Measurements from ENCODE around the gene NPAS3.

DNA sequence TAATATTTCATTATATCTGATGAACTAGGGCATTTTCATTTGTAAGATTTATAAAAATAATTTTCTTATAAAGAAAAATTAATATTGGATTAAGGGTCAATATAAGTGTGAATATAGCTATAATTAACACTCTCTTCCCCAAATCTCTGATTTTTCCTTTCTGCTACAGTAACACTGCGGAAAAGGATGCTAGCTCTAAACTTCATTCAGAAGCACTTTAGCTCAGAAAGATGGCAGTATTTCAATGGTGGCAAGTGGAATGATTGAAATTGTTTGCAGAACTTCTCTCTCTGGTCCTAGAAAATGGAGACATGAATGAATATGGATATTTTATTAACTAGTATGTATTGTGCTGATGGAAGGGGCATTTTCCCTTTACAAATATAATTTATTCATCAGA is 8.4 kb downstream of the NPAS3 start:
- no peak for TF ChIP-seq POLR2A (IDR thresholded peaks at IDR 0.05)
- no peak for TF ChIP-seq EP300 (IDR thresholded peaks at IDR 0.05)
- TF ChIP-seq, protein P1, sequence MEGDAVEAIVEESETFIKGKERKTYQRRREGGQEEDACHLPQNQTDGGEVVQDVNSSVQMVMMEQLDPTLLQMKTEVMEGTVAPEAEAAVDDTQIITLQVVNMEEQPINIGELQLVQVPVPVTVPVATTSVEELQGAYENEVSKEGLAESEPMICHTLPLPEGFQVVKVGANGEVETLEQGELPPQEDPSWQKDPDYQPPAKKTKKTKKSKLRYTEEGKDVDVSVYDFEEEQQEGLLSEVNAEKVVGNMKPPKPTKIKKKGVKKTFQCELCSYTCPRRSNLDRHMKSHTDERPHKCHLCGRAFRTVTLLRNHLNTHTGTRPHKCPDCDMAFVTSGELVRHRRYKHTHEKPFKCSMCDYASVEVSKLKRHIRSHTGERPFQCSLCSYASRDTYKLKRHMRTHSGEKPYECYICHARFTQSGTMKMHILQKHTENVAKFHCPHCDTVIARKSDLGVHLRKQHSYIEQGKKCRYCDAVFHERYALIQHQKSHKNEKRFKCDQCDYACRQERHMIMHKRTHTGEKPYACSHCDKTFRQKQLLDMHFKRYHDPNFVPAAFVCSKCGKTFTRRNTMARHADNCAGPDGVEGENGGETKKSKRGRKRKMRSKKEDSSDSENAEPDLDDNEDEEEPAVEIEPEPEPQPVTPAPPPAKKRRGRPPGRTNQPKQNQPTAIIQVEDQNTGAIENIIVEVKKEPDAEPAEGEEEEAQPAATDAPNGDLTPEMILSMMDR (IDR thresholded peaks at IDR 0.05), result no peak

Measured in tibial nerve (tissue), 4 donors.